ENCODE results near the gene RABGAP1L. TPM values are rescaled to one million over a fixed set of nuclear protein-coding genes. Genes with fewer than 3 reads are reported as not detected.
"Not testable (repeated sequence)": the region's sequence is repeated elsewhere in the genome, so short reads cannot be mapped to it uniquely, and the experiment has no call there.

RABGAP1L gene
- total and polyA plus RNA-seq, 2 donors (not counting 3 experiments of a cell fraction or from before 2014, with no cell fraction given) = 6.4 to 22.2 TPM

- H3K36me3 ChIP-seq (ENCODE audit: control insufficient read depth in 2 of 2, extremely low read depth in 1 of 2, insufficient read depth in 2 of 2, low read length in 2 of 2); H3K9ac ChIP-seq (replicated peaks; ENCODE audit: extremely low read depth, insufficient read depth, low read length); H3K27me3 ChIP-seq (ENCODE audit: control insufficient read depth in 2 of 2, insufficient read depth in 2 of 2, low read length in 2 of 2); H3K4me3 ChIP-seq (replicated peaks in 1 of 3; ENCODE audit: insufficient read depth in 1 of 3, low read depth in 1 of 3, low read length in 3 of 3); POLR2A ChIA-PET; intact Hi-C loops (cut with micrococcal nuclease); H4K20me1 ChIP-seq (replicated peaks; ENCODE audit: control insufficient read depth, extremely low read depth, insufficient read depth, low read length); BruUV-seq (replicated peaks); FAIRE-seq; H3K9me3 ChIP-seq (replicated peaks; ENCODE audit: control insufficient read depth, insufficient read depth, low read length); H3K4me1 ChIP-seq (ENCODE audit: control insufficient read depth, extremely low read depth, insufficient read depth, low read length); H3K27ac ChIP-seq (ENCODE audit: insufficient read depth, low read depth, low read length); H2AFZ ChIP-seq (ENCODE audit: low read depth, low read length); DNase-seq (ENCODE audit: low read depth, low spot score); dilution Hi-C loops (cut with MboI; ENCODE audit: extremely low pct_ligation_motif_present, low sequenced_read_pairs); CTCF ChIA-PET; H3K4me2 ChIP-seq (ENCODE audit: insufficient read depth, low read length); H3K79me2 ChIP-seq (ENCODE audit: control insufficient read depth, insufficient read depth, low read length); H3K9me1 ChIP-seq (replicated peaks; ENCODE audit: control insufficient read depth, extremely low read depth, insufficient read depth, low read length): not testable (repeated sequence)
Observed at GRCh38 chr1:174320897-174321296, 161.6 kb downstream of the RABGAP1L start.

GRCh38 chr1:174322202-174322862 is 163.0 kb downstream of the RABGAP1L start:
- no TSS peak for BruUV-seq (replicated peaks)
- H4K20me1 ChIP-seq (replicated peaks; ENCODE audit: control insufficient read depth, extremely low read depth, insufficient read depth, low read length) = no peaks in the 10 kb centered on the region
- H3K9ac ChIP-seq (replicated peaks; ENCODE audit: extremely low read depth, insufficient read depth, low read length) = no peak overlapping the region
- no peak overlapping the region for H3K4me2 ChIP-seq (ENCODE audit: insufficient read depth, low read length)
- H3K36me3 ChIP-seq (ENCODE audit: control insufficient read depth in 2 of 2, extremely low read depth in 1 of 2, insufficient read depth in 2 of 2, low read length in 2 of 2) = no peaks in the 10 kb centered on the region
- intact Hi-C loops (cut with micrococcal nuclease) = no loop called here
- H3K9me3 ChIP-seq (replicated peaks; ENCODE audit: control insufficient read depth, insufficient read depth, low read length) = no peaks in the 10 kb centered on the region
- no peak for DNase-seq (ENCODE audit: low read depth, low spot score)
- H3K4me3 ChIP-seq (replicated peaks in 1 of 3; ENCODE audit: insufficient read depth in 1 of 3, low read depth in 1 of 3, low read length in 3 of 3) = no peak overlapping the region
- H2AFZ ChIP-seq (ENCODE audit: low read depth, low read length) = no peak overlapping the region
- CTCF ChIA-PET = no interaction called here
- no peaks in the 10 kb centered on the region for H3K27me3 ChIP-seq (ENCODE audit: control insufficient read depth in 2 of 2, insufficient read depth in 2 of 2, low read length in 2 of 2)
- POLR2A ChIA-PET = no interaction called here
- no peaks in the 10 kb centered on the region for H3K4me1 ChIP-seq (ENCODE audit: control insufficient read depth, extremely low read depth, insufficient read depth, low read length)
- H3K27ac ChIP-seq (ENCODE audit: insufficient read depth, low read depth, low read length) = no peak overlapping the region
- no peaks in the 10 kb centered on the region for H3K79me2 ChIP-seq (ENCODE audit: control insufficient read depth, insufficient read depth, low read length)
- no peaks in the 10 kb centered on the region for H3K9me1 ChIP-seq (replicated peaks; ENCODE audit: control insufficient read depth, extremely low read depth, insufficient read depth, low read length)
- FAIRE-seq = no peak
- TF ChIP-seq EZH2 (IDR thresholded peaks at IDR 0.05; ENCODE audit: borderline replicate concordance, low read depth, low read length, severe bottlenecking) (no peak), GATA2 (IDR thresholded peaks at IDR 0.05; ENCODE audit: insufficient read depth, insufficient read length, low read depth, low read length) (no peak), CTCF (IDR thresholded peaks at IDR 0.05; ENCODE audit: extremely low read depth in 1 of 2, insufficient read depth in 1 of 2, low read depth in 1 of 2, low read length in 2 of 2) (no peak), MAX (IDR thresholded peaks at IDR 0.05; ENCODE audit: insufficient read depth, insufficient read length) (no peak), FOS (IDR thresholded peaks at IDR 0.05; ENCODE audit: borderline replicate concordance, insufficient read depth, low read length) (no peak), POLR2AphosphoS5 (IDR thresholded peaks at IDR 0.05; ENCODE audit: insufficient read depth, low read depth, low read length) (no peak), POLR2A (IDR thresholded peaks at IDR 0.05; ENCODE audit: low read depth, low read length) (no peak), MYC (IDR thresholded peaks at IDR 0.05; ENCODE audit: low read depth, low read length) (no peak)
- dilution Hi-C loops (cut with MboI; ENCODE audit: extremely low pct_ligation_motif_present, low sequenced_read_pairs) = no loop called here

Measured in endothelial cell of umbilical vein (primary cell).